Measurements from ENCODE around the gene NPAS4. TPM values are rescaled to one million over a fixed set of nuclear protein-coding genes. Genes with fewer than 3 reads are reported as not detected.

NPAS4 gene
- total RNA-seq, 1 experiment from 2014 or later, result not detected

DNA sequence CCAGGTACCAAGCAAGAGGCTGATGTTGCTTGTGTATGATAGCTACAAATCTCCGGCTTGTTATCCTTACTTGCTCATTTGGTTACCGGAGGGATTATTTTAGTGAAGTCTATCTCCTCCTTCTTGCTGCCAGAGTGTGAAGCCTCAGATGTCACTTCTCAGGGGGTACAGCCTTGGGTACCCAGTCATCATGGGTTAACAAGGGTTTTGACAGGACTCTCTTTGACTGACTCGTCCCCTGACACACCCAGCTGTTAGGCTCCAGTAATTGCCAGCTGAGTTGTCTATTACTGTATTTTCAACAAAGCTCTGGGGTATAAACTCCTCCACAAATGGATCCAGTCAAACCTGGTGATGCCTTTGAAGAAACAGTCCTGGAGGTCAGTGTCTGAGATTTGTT, 34.0 kb downstream of the NPAS4 start:
- H3K79me2 ChIP-seq (ENCODE audit: low read depth), result no peaks in the 10 kb centered on the region
- peaks cover 23% of the 10 kb centered on the region for H3K4me1 ChIP-seq (replicated peaks; ENCODE audit: insufficient read depth)
- no peaks in the 10 kb centered on the region for H3K36me3 ChIP-seq (ENCODE audit: low read depth)
- H3K4me2 ChIP-seq, result peak overlapping the region; percentile 45
- no peaks in the 10 kb centered on the region for H3K9me2 ChIP-seq (ENCODE audit: insufficient read depth)
- H3F3A ChIP-seq (ENCODE audit: insufficient read depth, low read depth), result peaks cover 24% of the 10 kb centered on the region
- no peaks in the 10 kb centered on the region for H3K27me3 ChIP-seq (ENCODE audit: insufficient read depth, low read depth)
- H2AFZ ChIP-seq, result no peak overlapping the region
- no peaks in the 10 kb centered on the region for H3K9me3 ChIP-seq (ENCODE audit: insufficient read depth, low read depth)
- BruUV-seq (replicated peaks), result no TSS peak
- TF ChIP-seq, protein P1, sequence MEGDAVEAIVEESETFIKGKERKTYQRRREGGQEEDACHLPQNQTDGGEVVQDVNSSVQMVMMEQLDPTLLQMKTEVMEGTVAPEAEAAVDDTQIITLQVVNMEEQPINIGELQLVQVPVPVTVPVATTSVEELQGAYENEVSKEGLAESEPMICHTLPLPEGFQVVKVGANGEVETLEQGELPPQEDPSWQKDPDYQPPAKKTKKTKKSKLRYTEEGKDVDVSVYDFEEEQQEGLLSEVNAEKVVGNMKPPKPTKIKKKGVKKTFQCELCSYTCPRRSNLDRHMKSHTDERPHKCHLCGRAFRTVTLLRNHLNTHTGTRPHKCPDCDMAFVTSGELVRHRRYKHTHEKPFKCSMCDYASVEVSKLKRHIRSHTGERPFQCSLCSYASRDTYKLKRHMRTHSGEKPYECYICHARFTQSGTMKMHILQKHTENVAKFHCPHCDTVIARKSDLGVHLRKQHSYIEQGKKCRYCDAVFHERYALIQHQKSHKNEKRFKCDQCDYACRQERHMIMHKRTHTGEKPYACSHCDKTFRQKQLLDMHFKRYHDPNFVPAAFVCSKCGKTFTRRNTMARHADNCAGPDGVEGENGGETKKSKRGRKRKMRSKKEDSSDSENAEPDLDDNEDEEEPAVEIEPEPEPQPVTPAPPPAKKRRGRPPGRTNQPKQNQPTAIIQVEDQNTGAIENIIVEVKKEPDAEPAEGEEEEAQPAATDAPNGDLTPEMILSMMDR (conservative IDR thresholded peaks at IDR 0.05), result no peak
- TF ChIP-seq EZH2 (IDR thresholded peaks at IDR 0.05; ENCODE audit: low read depth), result no peak
- no peak for DNase-seq
- no peak overlapping the region for H3K4me3 ChIP-seq
- CTCF ChIA-PET, result interaction anchor here (1.0 to 1.5 kb wide), 2 partner anchors 12 to 16 kb away, joined by 3 to 10 read pairs; partner anchors contain the start of genes MRPL11 and PELI3
- H4K20me1 ChIP-seq (ENCODE audit: insufficient read depth), result no peaks in the 10 kb centered on the region
- intact Hi-C loops (cut with micrococcal nuclease; ENCODE audit: unreplicated experiment), result loop anchor here (1.0 kb wide), 1 partner anchor 25 kb away; the partner anchor contains the start of gene DPP3
- POLR2A ChIA-PET (ENCODE audit: unreplicated experiment), result no interaction called here
- H3K27ac ChIP-seq, result peak overlapping the region; percentile 65

DNA sequence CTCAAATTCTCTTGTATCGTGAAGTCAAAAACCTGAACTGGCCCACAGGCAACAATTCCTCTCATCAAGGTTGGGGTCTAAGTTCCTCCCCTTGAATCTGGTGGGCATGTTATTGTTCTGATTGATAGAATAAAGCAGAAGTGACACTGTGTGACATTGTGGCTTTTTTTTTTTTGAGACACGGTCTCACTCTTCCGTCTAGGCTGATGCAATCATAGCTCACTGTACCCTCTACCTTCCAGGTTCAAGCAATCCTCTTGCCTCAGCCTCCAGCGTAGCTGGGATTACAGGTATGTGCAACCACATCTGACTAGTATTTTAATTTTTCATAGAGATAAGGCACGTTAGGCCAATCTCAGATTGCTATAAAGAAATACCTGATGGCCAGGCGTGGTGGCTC, 37.0 kb downstream of the NPAS4 start:
- POLR2A ChIA-PET (ENCODE audit: unreplicated experiment), result interaction anchor here (0.7 kb wide), 1 partner anchor 32 kb away, joined by 4 read pairs; no protein-coding TSS in a partner anchor
- intact Hi-C loops (cut with micrococcal nuclease; ENCODE audit: unreplicated experiment), result no loop called here
- H3F3A ChIP-seq (ENCODE audit: insufficient read depth, low read depth), result peaks cover 24% of the 10 kb centered on the region

DNA sequence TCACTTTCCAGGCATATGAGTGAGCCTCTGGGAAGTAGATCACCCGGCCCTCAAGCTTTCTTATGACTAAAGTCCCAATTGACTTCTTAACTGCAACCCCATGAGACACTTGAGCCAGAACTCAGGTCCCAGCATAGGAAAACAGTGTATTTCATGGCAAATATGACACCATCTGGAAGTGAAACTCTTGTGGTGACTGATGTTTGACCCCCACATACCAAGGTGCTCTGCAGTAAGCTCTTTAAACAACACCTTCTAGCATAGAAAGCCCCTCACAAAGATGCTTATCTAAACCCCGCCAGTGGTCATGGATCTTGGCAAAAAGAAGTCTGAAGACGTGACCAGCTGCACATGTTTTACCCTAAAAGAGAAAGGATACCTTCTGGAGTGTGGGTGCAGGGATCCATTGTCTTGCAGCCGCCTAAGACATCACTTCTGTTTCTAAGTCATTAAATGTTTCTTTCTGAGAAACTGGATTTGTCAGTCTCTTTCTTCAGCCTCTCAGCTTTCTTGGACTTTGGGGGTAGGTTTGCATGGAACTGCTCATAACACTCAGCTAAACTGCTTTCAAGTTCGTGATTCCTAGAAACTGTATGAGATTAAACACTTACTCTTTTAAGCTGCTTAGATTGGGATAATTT, 38.4 kb downstream of the NPAS4 start:
- Histone ChIP-seq H3F3A (ENCODE audit: insufficient read depth, low read depth) (peaks cover 15% of the 10 kb centered on the region), H3K27ac (no peak overlapping the region), H3K9me2 (ENCODE audit: insufficient read depth) (no peaks in the 10 kb centered on the region), H3K9me3 (ENCODE audit: insufficient read depth, low read depth) (no peaks in the 10 kb centered on the region), H4K20me1 (ENCODE audit: insufficient read depth) (no peaks in the 10 kb centered on the region), H3K27me3 (ENCODE audit: insufficient read depth, low read depth) (no peaks in the 10 kb centered on the region), H3K36me3 (ENCODE audit: low read depth) (no peaks in the 10 kb centered on the region), H3K4me1 (replicated peaks; ENCODE audit: insufficient read depth) (peaks cover 15% of the 10 kb centered on the region), H3K79me2 (ENCODE audit: low read depth) (no peaks in the 10 kb centered on the region), H3K4me3 (no peak overlapping the region), H3K4me2 (no peak overlapping the region), H2AFZ (no peak overlapping the region)
- ChIA-PET CTCF (no interaction called here), POLR2A (ENCODE audit: unreplicated experiment) (no interaction called here)
- no peak for DNase-seq
- intact Hi-C loops (cut with micrococcal nuclease; ENCODE audit: unreplicated experiment), result no loop called here
- BruUV-seq (replicated peaks), result no TSS peak
- no peak for TF ChIP-seq EZH2 (IDR thresholded peaks at IDR 0.05; ENCODE audit: low read depth)
- TF ChIP-seq, protein P1 (conservative IDR thresholded peaks at IDR 0.05), result no peak

More for the DNA sequence above, 37.0 kb downstream of the NPAS4 start:
- DNase-seq, result no peak
- Histone ChIP-seq H3K36me3 (ENCODE audit: low read depth) (no peaks in the 10 kb centered on the region), H3K79me2 (ENCODE audit: low read depth) (no peaks in the 10 kb centered on the region), H3K4me3 (no peak overlapping the region), H3K27me3 (ENCODE audit: insufficient read depth, low read depth) (no peaks in the 10 kb centered on the region), H2AFZ (no peak overlapping the region), H3K4me1 (replicated peaks; ENCODE audit: insufficient read depth) (peaks cover 23% of the 10 kb centered on the region), H3K9me2 (ENCODE audit: insufficient read depth) (no peaks in the 10 kb centered on the region), H3K4me2 (no peak overlapping the region), H3K27ac (no peak overlapping the region), H4K20me1 (ENCODE audit: insufficient read depth) (no peaks in the 10 kb centered on the region), H3K9me3 (ENCODE audit: insufficient read depth, low read depth) (no peaks in the 10 kb centered on the region)
- no TSS peak for BruUV-seq (replicated peaks)
- CTCF ChIA-PET, result no interaction called here
- TF ChIP-seq, protein P1 (conservative IDR thresholded peaks at IDR 0.05), result no peak
- no peak for TF ChIP-seq EZH2 (IDR thresholded peaks at IDR 0.05; ENCODE audit: low read depth)

Data from PC-9 (cell line).